Jurkat, Clone E6-1 (cell line): Measurements from ENCODE around the gene UBE2Q1.

Source experiments
- DNase-seq: peaks from one replicate; pipeline ENCODE4 v3.0.0-alpha.2; 2011; ENCODE audit warnings: low read depth, low spot score
- H3K4me3 ChIP-seq: 2 replicates; pipeline ENCODE4 v1.5.1; 2011; ENCODE audit warnings: mild to moderate bottlenecking, low read length, control low read depth, moderate library complexity

The UBE2Q1 gene

DNA sequence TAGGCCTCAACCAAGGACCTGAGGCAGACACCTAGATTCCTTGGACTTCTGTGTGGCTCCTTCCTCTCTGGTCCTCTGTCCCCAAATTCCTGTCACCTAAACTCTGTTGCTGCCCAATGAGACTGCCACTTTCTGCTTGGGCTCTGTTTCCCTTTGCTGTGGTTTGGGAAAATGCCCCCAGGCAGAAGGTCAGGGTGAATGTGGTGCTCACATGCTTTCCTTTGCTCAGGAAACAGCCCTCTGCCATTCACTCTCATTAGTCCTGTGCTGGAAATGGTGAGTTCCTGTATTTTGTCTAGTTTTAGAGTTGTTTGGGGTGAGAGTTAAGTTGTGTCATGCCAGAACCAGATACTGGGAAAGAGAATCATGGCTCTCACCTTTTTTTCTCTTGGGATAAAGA is 33.6 kb downstream of the UBE2Q1 start:
- no peak for DNase-seq

DNA sequence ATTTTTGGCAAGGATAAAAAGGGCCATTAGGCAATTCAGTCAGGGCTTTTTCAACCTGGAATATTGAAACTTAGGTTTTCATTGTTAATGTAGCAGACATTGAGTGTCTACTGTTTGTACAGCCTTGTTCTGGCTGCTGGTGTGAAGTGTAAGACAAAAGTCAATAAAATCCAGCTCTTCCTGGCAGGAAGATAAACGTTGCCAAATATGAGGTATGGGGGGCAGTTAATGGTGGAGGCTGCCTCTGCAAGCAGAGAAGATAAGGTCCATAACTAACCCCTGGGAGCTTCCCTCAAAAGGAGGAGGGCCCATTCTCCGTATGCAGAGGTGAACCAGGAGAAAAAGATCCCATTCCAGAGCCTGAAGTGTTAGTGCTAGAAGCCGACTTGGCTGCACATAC is 36.8 kb downstream of the UBE2Q1 start:
- H3K4me3 ChIP-seq, result no peak overlapping the region
- DNase-seq, result no peak

More for the DNA sequence above, 33.6 kb downstream of the UBE2Q1 start:
- H3K4me3 ChIP-seq, result no peak overlapping the region

DNA sequence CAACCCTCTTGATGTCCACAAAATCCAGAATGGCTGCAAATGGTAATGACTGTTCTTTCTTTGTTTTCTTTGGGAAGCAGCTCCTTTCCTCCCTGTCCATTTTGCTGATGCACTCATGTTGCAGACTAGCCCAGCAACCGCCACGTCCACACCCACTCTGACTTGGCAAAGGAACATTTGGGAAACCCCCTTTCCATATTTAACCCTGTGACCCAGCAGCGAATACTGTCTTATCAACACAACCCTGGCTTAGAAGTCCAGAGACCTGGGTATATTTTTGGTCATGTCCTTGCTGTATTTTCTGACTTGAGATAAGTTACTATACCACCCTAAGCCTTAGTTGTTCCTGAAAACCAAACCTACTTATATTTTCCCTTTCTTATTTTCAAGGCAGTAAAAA is 38.1 kb downstream of the UBE2Q1 start:
- H3K4me3 ChIP-seq, result no peak overlapping the region
- DNase-seq, result no peak

DNA sequence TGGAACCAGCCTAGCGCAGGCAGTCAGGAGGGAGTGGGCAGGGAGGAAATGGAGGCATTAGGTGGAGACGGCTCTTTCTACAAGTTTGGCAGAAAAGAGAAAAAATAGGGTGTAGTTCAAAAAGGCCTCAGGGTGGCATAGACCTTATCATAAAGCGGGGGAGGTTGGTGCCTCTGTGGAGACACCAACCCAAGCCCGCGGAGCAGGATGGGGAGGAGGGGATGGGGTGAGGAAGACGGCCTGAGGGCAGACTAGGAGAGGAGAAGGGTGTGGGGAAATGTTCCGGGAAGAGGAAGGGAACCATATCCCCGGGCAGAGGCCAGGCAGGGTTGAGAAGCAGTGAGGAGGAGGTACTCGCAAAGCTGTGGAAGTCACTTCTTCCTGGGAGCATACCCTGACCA is 38.9 kb downstream of the UBE2Q1 start:
- no peak for DNase-seq
- H3K4me3 ChIP-seq, result no peak overlapping the region

DNA sequence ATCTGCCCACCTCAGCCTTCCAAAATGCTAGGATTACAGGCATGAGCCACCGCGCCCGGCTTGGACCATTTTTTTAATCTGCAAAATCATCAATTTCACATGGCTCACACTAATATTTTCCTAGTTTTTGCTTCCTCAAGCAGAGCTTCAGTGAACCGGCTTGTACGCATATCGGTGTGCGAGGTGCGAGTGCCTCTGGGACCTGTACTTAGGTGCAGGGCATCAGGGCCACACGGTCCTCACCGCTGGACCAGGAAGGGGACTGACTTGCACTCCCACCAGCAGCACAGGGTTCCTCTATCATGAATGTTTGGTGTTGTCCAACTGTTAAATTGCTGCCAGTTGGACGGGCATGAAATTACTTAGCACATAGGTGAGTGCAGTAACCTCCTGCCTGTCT is 40.8 kb downstream of the UBE2Q1 start:
- DNase-seq, result no peak
- H3K4me3 ChIP-seq, result no peak overlapping the region

DNA sequence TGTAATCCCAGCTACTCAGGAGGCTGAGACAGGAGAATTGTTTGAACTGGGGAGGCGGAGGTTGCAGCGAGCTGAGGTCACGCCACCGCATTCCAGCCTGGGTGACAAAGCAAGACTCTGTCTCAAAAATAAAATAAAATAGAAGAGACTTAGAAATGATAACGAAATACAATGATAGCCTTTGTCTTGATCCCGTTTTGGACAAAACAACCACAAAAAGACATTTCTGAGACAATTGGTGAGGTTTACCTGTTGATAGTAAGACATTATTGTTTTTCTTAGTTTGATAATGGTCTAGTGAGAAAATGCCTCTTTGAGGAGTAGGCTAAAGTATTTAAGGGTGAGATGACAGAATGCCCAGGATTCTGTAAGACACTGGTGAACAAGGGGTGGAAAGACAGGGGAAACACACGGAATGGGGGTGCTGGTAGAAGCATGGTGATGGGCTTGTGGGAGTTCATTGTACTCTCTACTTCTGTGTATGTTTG is 44.4 kb downstream of the UBE2Q1 start:
- no peak overlapping the region for H3K4me3 ChIP-seq
- no peak for DNase-seq

DNA sequence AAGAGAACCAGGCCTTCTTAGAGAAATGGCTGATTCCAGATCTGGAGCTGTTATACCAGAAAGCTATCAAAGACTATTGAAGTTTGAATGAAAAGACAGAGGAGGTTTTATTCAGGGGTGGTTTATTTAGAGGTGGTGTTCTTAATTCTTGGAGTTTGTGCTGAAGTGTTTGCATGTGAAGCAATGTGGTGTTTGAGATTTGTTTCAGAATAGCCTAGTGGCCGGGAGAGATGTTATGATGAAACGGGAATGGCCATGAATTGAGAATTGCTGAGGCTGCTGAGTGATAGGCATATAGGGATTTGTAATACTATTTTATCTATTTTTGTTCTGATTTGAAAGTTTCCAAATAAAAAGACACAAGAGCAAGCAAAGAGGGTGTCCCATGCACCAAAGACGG is 45.7 kb downstream of the UBE2Q1 start:
- H3K4me3 ChIP-seq, result no peak overlapping the region
- DNase-seq, result no peak

DNA sequence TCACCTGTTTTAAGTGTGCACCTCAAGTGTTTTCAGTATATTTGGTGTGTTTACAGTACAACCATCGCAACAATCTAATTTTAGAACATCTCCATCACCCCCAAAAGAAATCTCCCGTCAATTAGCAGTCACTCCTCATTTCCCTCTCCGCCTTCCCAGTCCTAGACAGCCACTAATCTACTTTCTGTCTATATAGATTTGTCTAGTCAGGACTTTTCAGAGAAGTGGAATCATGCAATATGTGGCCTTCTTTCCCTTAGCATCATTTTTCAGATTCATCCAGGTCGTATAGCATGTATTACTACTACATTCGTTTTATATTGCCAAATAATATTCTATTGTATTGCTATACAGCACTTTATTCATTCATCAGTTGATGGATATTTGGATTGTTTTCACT is 54.6 kb downstream of the UBE2Q1 start:
- DNase-seq, result no peak
- H3K4me3 ChIP-seq, result no peak overlapping the region

DNA sequence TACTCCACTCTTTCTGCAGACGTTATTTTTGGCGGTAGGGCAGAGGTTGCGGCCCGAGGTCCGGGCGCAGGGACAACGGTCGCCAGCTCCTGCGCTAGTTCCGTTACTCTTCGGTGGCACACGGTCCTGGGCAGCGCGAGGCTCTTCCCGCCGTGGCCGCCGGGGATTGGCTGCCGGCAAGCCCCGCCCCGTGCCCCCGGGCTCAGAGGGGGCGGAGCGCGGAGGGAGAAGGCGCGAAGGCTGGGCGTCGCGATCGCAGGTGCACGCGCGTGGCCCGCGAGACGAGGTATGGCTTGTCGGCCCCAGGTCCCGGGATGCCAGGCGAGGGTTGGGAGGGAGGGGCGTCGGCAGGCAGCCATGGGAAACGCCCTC is 55.7 kb downstream of the UBE2Q1 start:
- DNase-seq, result no peak
- H3K4me3 ChIP-seq, result no peak overlapping the region

DNA sequence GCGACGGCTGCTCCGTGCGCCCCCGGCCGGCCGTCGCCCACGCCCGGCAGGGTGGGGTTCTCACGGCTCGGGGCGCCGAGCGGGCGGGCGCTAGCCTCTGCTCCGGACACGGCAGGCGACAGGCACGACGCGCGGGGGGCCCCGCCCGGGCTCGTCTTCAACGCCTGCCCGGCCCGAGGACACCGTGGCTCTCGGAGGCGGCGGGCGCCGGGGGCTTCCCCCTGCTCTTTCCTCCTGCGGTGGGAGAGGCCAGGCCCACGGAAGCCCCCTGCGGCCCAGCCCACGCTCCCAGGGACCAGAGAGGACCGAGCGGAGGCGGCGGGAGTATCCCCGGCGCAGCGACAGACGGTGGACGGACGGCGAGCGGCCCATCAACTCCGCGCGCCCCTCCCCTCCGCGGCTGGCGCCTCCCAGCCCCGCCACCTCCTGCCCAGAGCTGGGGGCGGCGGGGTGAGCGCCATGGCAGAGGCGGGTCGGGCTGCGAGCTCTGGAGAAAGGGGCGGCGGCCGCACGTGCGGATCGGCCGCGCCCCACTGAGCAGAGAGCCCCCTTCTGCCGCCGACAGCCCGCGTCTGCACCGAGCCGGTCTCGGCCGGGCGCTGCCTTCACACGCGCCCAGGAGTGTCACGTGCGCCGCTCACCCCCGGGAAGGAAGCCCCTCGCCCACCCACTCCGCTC is 56.3 kb downstream of the UBE2Q1 start, which contains the start of the genes SHE and TDRD10:
Gene SHE, minus strand, starts transcription at position 347 of the 678 bp plus-strand sequence. CDS start 386 bp downstream, outside the sequence.
Gene TDRD10, plus strand, starts transcription at position 154 of the 678 bp plus-strand sequence. CDS start 4,685 bp downstream, outside the sequence.
- H3K4me3 ChIP-seq, result no peak within 1 kb of the TSS
- DNase-seq, result no peak

DNA sequence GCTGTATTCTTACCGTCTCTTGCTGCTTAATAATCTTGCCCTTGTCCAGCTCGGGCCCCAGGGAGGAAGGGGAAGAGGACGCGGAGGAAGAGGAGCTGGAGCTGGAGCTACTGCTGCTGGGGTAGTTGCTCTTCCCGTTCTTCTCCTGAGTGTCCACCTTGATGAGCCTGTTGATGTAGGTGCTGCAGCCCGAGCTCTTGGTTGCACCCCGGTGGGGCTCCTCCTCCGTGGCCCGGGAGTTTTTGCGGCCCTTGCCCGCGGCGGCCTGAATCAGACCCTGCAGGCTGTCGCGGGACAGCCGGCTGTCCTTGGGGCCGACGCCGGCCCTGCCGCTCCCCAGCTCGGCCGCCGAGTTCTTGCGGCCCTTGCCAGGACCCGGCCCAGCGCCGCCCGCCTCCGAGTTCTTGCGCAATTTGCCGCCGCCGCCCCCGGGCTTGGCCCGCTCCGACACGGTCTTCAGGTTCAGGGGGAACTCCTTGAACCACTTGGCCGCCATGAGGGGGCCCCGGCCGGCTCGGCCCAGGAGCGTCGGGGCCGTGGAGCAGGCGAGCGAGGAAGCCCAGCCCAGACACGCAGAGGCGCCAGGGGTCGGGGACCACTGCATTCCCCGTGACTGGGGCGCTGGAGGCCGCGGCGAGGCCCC is 56.9 kb downstream of the UBE2Q1 start:
- H3K4me3 ChIP-seq, result no peak overlapping the region
- no peak for DNase-seq

DNA sequence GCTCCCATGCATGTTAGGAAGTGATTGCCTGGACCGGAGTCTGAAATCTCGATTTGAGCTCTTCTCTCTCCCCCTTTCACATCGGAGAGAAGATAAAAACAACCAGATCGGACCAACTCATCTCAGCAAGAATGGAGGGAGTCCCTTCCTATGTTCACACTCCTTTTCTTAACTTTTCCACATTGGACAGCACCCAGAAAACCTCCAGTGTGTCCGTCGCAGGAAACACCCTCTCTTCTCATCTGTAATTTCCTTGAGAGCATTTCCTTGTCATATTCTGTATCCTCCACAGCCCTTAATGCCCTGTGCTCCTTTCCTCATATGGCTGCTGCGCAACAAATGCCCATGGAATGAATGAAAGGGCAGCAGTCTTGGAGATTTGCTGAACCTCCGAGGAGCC is 57.9 kb downstream of the UBE2Q1 start:
- H3K4me3 ChIP-seq, result no peak overlapping the region
- DNase-seq, result no peak

DNA sequence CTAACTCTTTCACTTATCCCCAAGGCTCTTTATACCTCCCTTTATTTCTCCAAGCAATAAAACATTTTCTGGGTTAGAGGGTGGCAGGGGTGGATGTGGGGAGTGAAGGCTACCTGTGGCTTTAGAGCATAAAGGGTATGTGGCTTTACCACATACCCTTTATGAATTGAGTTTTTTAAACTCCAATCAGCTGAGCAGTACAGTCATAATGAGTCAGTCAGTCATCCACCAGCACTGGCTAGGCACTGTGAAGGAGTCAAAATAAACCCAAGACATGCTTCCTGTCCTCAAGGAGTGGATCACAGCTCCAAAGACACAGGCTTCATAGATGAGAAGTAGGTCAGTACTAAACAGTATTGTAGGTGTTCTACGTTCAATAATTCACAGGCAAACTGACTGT is 59.0 kb downstream of the UBE2Q1 start:
- no peak for DNase-seq
- H3K4me3 ChIP-seq, result no peak overlapping the region
